ENCODE measurements around the gene SLC6A8. TPM values are rescaled to one million over a fixed set of nuclear protein-coding genes. Genes with fewer than 3 reads are reported as not detected.

Gene SLC6A8
- total and polyA plus RNA-seq, 9 donors: 6.3 to 23.5 (median 11.4) TPM

DNA sequence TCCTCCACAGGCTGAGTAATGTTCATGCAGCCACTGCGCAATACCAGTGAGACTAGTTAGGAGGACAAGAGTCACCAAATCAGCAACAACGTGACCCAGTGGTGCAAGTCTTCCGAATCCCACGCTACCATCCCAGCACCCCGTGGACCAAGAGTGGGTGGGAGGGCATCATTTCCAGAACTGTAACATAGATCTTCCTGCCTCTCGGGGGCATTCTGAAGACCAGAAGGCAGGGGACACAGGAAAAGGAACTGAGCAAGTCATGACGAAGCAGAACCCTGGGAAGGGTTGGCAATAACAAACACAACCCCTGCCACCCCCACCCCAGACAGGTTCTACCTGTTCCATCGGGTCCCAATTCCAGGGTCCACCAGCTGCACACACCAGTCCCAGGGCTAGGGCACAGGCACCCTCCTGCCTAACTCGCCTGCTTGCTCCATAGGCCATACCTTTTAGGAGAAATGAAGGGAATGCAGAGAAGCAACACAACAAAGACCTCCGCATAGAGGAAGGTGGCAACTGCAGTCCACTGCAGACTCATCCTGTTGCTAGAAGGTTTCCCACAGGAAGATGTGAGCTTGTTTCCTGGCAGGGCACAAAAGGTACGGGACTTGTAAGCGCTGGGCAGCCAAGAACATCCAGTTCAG is 35.1 kb downstream of the SLC6A8 start:
- H3K27ac ChIP-seq: no peak overlapping the region
- intact Hi-C loops (cut with DNase I): no loop called here
- TF ChIP-seq EP300 (IDR thresholded peaks at IDR 0.05) (no peak), POLR2A (IDR thresholded peaks at IDR 0.05) (no peak)
- TF ChIP-seq, protein P1, sequence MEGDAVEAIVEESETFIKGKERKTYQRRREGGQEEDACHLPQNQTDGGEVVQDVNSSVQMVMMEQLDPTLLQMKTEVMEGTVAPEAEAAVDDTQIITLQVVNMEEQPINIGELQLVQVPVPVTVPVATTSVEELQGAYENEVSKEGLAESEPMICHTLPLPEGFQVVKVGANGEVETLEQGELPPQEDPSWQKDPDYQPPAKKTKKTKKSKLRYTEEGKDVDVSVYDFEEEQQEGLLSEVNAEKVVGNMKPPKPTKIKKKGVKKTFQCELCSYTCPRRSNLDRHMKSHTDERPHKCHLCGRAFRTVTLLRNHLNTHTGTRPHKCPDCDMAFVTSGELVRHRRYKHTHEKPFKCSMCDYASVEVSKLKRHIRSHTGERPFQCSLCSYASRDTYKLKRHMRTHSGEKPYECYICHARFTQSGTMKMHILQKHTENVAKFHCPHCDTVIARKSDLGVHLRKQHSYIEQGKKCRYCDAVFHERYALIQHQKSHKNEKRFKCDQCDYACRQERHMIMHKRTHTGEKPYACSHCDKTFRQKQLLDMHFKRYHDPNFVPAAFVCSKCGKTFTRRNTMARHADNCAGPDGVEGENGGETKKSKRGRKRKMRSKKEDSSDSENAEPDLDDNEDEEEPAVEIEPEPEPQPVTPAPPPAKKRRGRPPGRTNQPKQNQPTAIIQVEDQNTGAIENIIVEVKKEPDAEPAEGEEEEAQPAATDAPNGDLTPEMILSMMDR (IDR thresholded peaks at IDR 0.05): no peak
- WGBS, 3 donors: 55 to 70% (median 62%) methylated on average over 12 of the region's 12 CpGs
- H3K4me1 ChIP-seq (ENCODE audit: insufficient read depth): no peaks in the 10 kb centered on the region
- no peaks in the 10 kb centered on the region for H3K9me3 ChIP-seq
- no peak for DNase-seq
- H3K27me3 ChIP-seq: no peaks in the 10 kb centered on the region
- H3K4me3 ChIP-seq: peak overlapping the region; percentile 83
- no peaks in the 10 kb centered on the region for H3K36me3 ChIP-seq

DNA sequence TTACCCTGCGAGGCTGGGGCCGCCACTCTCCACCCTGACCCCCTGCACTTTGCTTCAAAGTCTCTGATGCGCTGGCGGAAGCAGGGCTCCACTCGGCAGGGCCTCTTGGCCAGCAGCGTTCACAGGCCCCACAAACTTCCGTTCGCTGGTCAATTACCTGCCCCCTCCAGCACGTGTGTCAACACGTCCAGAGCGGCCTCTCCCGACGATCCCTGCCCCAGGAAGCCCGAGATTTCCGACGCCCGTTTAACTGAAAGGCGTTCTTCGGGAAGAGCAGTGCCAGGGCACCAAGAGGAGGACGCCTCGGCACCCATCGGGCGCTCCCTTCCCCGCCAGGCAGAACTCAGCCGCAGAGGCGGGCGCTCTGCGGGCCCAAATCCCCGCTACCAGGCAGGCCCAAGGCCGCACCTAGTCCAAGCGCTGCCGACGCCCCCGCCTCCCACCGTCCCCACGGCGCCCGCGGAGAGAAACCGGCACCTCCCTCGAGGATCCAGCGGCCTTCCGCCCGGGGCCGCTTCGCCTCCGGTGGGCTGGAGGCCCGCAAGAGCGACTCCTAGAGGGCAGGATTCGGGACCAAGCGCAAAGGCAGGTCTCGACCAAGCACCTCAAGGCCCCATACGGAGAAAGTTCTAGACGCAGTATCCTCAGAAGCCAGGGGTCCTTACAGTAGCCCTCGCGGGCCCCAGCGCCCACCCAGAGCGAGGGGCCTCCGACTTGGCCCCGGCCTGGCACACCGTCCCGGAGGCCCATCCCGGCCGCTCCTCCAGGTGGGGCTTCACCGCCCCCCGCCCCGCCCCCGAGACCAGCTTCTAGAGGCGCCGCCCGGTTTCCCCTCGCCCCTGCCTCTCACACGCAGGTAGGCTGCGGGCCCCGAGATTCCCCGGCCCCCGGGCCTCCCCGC is 35.9 kb downstream of the SLC6A8 start:
- Histone ChIP-seq H3K36me3 (no peaks in the 10 kb centered on the region), H3K27me3 (no peaks in the 10 kb centered on the region), H3K4me3 (peak overlapping the region; percentile 83), H3K4me1 (ENCODE audit: insufficient read depth) (no peaks in the 10 kb centered on the region), H3K27ac (peak overlapping the region; percentile 13 to 83), H3K9me3 (no peaks in the 10 kb centered on the region)
- 30 to 43% (median 33%) methylated on average over 62 to 78 of the region's 78 CpGs for WGBS, 3 donors
- DNase-seq: peak; percentile 32 to 62 (median 55)
- intact Hi-C loops (cut with DNase I): no loop called here
- no peak for TF ChIP-seq EP300 (IDR thresholded peaks at IDR 0.05)
- TF ChIP-seq, protein P1 (IDR thresholded peaks at IDR 0.05): peak in 1 of 3 donors; percentile 31

DNA sequence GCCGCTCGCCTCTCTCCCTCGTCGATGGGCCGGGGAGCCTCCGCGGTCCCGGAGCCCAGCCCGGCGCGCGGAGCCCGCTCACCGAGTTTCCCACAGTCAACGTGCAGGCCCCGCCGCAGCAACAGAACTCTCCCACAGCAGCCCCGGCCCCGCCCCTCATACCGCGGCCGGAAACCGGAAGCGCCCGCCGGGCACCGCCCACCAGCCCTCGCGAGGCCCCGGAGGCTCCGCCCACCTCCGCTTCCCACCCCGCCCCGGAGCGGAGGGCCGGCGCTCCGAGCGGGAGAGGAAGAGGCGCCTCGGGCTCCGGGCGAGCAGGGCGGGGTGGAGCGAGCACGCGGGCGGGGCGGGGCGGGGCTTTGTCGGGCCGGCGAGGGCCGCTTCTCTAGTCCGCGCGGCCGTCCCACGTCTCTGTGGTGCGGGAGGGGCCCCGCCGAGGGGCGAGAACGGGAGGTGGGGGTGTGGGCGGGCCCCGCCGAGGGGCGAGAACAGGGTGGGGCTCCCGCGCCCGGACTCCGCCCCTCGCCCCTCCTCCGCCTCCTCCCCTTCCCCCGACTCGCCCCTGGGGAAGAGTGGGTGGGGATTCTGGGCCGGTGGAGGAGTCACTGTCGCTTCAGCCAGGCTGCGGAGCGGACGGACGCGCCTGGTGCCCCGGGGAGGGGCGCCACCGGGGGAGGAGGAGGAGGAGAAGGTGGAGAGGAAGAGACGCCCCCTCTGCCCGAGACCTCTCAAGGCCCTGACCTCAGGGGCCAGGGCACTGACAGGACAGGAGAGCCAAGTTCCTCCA is 36.7 kb downstream of the SLC6A8 start, which contains the start of the genes ABCD1 and BCAP31:
TSS of gene ABCD1 (plus strand) at position 605 of the 787 bp plus-strand sequence. CDS start 411 bp downstream, outside the sequence.
TSS of gene BCAP31 (minus strand) at position 136 of the 787 bp plus-strand sequence. CDS start 1,143 bp downstream, outside the sequence.
- TF ChIP-seq POLR2A (IDR thresholded peaks at IDR 0.05) (peak; percentile 54), EP300 (IDR thresholded peaks at IDR 0.05) (no peak)
- peak; percentile 84 to 93 (median 89) for DNase-seq
- Histone ChIP-seq H3K36me3 (no peaks in the 10 kb centered on the region), H3K9me3 (no peaks in the 10 kb centered on the region), H3K4me3 (peak within 1 kb of the TSS; percentile 83), H3K27ac (peak within 1 kb of the TSS; percentile 69 to 83), H3K27me3 (no peaks in the 10 kb centered on the region), H3K4me1 (ENCODE audit: insufficient read depth) (no peaks in the 10 kb centered on the region)
- intact Hi-C loops (cut with DNase I): no loop called here
- 21 to 44% (median 40%) methylated on average over 64 to 84 of the region's 88 CpGs for WGBS, 3 donors

DNA sequence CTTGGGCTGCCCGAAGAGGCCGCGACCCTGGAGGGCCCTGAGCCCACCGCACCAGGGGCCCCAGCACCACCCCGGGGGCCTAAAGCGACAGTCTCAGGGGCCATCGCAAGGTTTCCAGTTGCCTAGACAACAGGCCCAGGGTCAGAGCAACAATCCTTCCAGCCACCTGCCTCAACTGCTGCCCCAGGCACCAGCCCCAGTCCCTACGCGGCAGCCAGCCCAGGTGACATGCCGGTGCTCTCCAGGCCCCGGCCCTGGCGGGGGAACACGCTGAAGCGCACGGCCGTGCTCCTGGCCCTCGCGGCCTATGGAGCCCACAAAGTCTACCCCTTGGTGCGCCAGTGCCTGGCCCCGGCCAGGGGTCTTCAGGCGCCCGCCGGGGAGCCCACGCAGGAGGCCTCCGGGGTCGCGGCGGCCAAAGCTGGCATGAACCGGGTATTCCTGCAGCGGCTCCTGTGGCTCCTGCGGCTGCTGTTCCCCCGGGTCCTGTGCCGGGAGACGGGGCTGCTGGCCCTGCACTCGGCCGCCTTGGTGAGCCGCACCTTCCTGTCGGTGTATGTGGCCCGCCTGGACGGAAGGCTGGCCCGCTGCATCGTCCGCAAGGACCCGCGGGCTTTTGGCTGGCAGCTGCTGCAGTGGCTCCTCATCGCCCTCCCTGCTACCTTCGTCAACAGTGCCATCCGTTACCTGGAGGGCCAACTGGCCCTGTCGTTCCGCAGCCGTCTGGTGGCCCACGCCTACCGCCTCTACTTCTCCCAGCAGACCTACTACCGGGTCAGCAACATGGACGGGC is 37.5 kb downstream of the SLC6A8 start:
- no peaks in the 10 kb centered on the region for H3K36me3 ChIP-seq
- WGBS, 3 donors: 80 to 86% (median 83%) methylated on average over 35 to 55 of the region's 55 CpGs
- H3K27ac ChIP-seq: peak overlapping the region; percentile 69 to 83
- H3K4me1 ChIP-seq (ENCODE audit: insufficient read depth): no peaks in the 10 kb centered on the region
- H3K4me3 ChIP-seq: peak overlapping the region; percentile 83
- intact Hi-C loops (cut with DNase I): no loop called here
- DNase-seq: peak in 3 of 5 donors; percentile 41 to 54 (median 49)
- no peaks in the 10 kb centered on the region for H3K27me3 ChIP-seq
- no peaks in the 10 kb centered on the region for H3K9me3 ChIP-seq
- TF ChIP-seq EP300 (IDR thresholded peaks at IDR 0.05) (no peak), POLR2A (IDR thresholded peaks at IDR 0.05) (no peak)
- TF ChIP-seq, protein P1 (IDR thresholded peaks at IDR 0.05): no peak
